HPDE6-E6E7 (cell line): ENCODE results near the gene CMTM2.
"Not testable (repeated sequence)": the region's sequence is repeated elsewhere in the genome, so short reads cannot be mapped to it uniquely, and the experiment has no call there.

Source experiments
- DNase-seq: peaks from one replicate; pipeline ENCODE4 v3.0.0; 2011; ENCODE audit warnings: missing footprints; ENCODE audit errors: extremely low spot score

CMTM2 gene

GRCh38 chr16:66552286-66553177 lies 26.7 kb upstream of the CMTM2 start, which contains the start of gene CKLF:
TSS of gene CKLF (plus strand) at chr16:66552576. CDS start at chr16:66552716, 140 bp downstream.
- DNase-seq: peak; percentile 99

DNA sequence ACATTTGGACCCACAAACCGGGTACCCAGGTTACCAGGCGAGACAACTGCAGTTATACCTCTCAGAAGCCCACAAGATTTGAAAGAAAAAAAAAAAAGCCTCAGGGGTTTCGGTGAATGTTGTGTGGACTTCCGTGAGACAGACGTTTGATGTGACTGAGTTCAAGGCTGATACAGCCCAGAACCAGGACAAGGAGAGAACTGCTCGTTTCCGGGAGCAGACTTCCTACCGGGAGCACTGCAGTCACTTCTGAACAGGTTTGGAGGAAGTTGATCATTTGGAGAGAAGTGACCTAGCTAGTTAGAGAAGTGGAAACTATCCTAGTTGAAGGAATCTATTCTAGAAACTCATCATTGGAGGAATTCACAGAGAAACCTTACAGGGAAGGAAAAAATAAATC lies 26.0 kb upstream of the CMTM2 start:
- no peak for DNase-seq

DNA sequence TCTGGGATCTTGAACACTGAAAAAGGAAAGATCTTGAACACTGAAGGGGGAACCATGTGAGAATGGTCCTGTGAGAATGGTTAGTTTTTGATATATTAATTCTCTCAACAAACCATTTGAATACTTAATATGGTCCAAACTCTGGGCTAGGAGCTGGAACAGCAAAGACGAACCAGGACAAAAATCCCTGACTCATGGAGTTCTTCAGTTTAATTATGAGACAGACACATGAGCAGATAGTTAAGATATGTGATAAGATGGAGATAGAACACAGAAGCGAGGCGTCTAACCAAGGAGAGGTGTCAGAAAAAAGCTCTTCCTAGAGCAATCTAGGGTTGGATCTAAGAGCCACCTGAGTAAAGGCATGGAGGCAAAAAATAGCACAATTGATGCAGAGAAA lies 25.2 kb upstream of the CMTM2 start:
- no peak for DNase-seq

DNA sequence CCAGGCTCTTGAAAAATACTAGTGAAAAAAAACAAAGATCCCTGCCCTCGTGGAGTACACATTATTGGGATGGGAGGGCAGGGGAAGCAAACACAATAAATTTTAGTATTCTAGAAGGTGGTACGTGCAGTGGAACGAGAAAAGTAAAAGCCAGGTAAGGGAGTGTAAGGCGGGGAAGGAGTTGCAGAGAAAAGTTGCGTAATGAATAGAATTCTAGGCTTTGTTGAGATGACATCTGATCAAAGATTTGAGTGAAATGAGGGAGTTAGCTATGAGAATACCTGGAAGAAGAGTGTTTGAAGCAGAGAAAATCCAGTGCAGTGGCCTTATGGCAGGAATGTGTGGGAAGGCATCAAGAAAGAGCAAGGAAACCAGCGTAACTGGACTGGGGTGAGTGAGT lies 24.8 kb upstream of the CMTM2 start:
- no peak for DNase-seq

- DNase-seq: no peak
Observed at GRCh38 chr16:66560107-66560506, 19.2 kb upstream of the CMTM2 start.

DNA sequence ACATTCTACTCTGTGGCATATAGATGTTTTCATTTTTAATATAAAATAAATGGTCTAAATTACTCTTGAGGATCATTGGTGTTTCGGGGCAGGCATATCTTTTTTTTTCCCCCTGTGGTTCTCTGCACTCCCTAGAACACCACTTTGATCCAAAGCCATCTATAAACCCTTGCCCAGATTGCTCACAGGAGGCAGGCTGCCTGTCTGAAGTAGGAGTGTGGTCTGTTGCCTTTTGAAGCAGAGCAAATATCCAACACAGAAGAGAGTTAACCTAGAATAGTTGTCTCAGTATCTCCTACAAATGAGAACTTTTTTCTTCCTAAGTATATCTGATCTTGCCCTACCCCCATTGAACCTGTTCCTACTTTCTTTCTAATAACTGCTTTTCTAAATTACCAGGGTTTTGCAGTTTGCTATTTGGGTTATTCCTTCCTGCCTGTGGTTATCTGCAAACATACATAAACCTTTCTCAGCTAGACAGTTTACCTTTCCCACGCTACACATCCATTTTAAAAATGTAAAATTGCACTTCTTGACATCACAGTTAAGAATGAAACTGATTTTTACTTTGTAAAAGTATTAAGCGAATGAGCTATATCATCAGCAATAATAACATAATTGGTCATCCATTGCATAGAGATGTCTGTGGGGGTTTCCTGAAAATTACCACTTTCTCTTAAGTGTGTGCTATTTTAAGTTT lies 17.7 kb upstream of the CMTM2 start:
- DNase-seq: no peak

DNA sequence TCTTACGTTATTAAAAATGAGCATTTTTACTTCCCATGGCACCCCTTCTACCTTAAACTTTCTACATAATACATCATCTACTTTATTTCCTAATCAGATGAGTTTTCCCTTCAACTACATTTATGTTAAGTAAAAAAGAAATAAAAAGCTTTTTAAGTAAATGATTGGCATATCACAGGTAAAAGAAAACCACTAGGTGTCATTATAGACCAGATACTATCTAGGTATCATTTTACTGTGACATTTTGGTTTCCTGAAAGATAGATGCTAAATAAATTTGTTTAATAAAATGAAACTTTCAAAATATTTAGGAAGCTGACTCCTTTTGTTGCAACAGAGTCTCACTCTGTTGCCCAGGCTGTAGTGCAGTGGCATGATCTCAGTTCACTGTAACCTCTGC lies 16.9 kb upstream of the CMTM2 start:
- DNase-seq: no peak

DNA sequence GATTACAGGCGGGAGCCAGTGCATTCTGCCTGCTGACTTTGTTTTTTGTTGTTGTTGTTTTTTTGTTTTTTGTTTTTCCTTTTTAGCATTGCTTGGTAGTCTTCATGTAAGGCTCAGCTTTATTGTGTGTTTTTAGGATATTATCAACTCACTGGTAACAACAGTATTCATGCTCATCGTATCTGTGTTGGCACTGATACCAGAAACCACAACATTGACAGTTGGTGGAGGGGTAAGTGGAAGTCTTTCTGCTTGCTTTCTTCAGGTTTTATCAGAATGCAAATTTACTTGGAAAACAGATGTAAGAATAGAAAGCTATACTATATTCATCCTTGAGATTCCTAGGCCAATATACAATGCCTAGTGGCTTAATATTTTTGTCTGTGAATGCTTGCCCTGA lies 16.3 kb upstream of the CMTM2 start:
- no peak for DNase-seq

- DNase-seq: no peak
Observed at GRCh38 chr16:66563574-66564334, 15.5 kb upstream of the CMTM2 start.

DNA sequence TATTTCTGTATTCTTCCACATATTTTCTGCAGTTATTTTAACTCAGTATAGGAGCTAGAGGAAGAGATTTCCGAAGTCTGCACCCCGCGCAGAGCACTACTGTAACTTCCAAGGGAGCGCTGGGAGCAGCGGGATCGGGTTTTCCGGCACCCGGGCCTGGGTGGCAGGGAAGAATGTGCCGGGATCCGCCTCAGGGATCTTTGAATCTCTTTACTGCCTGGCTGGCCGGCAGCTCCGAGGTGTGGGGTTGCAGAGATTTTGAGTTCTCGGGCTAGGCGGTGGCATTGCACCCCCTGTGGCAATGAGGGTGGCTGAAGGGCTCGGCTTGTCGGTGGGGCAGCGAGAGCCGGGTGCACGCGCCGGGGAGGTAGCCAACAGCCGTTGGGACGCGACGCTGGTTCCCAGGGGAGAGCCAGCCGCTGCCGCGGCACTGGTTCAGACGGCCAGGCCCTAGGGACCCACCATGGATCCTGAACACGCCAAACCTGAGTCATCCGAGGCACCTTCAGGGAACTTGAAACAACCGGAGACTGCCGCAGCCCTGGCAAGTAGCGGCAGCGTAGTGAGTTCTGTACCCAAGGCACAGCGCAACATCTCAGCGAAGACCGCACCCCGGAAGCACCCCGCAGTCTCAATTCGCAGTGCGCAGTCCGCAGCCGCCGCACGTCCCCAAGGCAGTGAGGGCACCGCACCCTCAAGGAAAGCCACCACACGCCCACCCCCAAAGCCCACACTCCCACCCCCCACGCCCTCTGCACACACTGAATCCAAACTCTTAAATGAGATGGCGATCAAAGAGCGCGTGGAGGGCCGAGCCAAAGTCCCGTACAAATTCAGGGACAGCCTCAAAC lies 13.0 kb upstream of the CMTM2 start, which contains the start of gene CMTM1:
TSS of gene CMTM1 (plus strand) at position 389 of the 851 bp plus-strand sequence. CDS start at position 464, 75 bp downstream.
- no peak for DNase-seq

DNA sequence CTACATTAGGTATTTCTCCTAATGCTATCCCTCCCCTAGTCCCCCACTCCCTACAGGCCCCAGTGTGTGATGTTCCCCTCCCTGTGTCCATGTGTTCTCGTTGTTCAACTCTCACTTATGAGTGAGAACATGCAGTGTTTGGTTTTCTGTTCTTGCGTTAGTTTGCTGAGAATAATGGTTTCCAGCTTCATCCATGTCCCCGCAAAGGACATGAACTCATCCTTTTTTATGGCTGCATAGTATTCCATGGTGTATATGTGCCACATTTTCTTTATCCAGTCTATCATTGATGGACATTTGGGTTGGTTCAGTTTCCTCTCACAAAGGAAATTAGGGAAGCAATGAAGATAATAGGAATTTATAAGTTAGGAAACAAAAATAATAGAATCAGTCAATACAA lies 12.0 kb upstream of the CMTM2 start:
- not testable (repeated sequence) for DNase-seq

DNA sequence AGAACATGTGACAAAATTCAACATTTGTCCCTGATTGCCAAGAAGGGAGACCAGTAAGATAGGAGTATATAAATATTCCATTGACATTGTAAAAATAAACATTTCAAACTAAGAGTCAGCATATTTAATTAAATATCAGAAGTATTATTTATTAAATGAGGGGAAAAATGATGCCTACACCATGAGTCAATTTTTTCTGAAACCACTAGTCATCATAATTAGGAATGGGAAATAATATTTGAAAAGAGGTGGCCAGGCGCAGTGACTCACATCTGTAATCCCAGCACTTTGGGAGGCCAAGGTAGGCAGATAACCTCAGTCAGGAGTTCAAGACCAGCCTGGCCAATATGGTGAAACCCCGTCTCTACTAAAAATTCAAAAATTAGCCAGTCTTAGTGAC lies 10.9 kb upstream of the CMTM2 start:
- no peak for DNase-seq

DNA sequence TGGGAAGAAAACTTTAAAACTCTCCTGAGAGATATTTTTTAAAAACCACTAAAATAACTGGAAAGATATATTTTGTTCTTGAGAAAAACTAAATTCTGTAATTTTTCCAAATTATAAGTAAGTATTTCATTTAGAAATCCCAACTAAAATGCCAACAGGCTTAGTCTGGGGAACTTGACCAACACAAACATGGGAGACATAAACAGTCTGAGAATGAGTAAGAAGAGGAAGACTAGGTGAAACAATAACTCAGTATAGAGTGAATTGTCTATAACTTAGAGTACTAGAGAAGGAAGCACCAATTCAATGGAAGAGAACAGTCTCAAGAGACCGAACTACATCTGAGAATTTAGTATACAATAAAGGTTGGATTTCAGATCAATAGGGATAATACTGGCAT lies 10.1 kb upstream of the CMTM2 start:
- no peak for DNase-seq

DNA sequence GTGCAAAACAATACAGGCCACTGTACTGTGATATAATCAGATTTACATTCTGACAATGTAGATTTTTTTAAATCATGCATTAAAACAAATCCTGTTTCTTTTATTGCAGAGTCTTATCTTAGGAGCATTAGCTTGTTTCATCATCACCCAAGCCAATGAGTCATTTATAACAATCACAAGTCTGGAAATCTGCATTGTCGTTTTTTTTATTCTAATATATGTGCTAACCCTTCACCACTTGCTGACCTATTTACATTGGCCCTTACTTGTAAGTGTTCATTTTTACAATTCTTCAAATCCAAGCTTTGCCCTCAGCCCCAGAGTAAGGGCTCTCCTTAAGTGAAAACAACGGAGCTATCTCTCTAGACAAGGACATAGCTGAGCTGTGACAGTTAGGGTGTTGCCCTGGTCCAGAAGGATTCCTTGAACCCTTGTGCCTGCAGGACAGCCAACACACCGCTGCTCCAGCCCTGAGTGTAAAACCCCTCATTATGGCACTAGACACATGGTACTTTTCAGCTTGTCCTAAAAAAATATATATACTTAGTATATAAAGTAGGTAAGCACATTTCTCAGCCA lies 9.3 kb upstream of the CMTM2 start:
- DNase-seq: peak; percentile 36

DNA sequence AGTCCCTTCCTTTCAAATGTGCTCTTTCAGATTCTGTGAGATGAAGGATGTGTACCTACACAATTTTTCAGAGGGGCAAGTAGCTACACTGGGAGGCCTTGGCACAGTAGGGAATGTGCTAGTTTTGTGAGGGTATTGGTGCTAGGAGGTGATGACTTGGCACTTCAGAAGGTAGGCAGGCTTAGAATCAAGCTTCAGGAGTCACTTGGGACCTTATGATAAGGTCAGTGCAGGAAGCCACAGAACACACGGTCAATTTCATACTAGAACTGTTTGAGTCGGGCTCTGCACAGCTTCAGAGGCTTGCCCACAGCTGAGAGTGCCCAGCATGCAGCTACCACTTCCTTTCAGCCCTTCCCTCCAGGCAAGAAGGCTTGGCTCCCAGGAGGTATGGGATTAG lies 6.9 kb upstream of the CMTM2 start:
- DNase-seq: no peak

- no peak for DNase-seq
Observed at GRCh38 chr16:66574081-66574480, 5.2 kb upstream of the CMTM2 start.

- DNase-seq: no peak
Observed at GRCh38 chr16:66574531-66574930, 4.7 kb upstream of the CMTM2 start.

DNA sequence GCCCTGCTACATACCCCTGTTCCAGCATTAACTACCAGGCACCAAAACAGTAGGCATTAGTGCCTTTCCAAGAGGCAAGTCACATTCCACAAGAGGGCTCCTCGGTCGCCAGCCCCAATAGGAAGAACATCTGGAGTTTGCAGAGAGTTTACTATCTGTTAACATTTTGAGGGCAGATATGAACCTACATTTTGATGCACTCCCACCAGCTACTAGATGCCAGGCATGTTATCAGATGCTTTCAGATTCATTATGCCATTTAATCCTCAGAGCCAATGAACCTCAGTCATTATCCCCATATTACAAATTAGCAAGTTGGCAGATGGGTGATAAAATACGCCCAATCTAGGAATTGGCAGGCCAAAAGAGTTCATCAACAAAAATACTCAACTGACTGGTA lies 4.2 kb upstream of the CMTM2 start:
- DNase-seq: no peak

- no peak for DNase-seq
Observed at GRCh38 chr16:66576296-66576695, 3.0 kb upstream of the CMTM2 start.

DNA sequence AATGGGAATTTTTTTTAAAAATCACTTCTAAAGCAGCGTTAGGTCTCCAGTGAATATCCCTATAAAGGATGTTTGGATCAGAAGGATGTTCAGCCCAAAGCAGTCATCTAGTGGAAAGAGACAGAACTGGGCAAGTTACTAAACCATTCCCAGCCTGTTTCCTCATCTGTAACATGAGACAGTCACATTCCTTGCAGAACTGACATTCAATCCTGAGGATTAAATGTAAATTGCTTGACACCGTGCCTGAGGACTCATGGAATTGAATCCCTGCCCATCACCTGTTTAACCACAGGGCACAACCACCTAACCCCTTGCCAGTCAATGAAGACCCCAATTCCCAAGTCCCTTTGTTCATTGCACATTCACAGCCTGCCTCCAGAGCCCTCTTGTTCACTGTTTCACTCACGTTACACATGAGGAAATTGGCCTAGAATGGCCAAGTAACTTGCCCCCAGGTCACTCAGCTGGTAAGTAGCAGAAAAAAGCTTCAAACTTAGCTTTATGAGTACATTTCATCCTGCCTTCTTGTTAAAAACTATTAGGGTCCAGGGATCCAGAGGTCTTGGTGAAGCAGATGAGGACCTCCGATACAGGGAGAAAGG lies 1.4 kb downstream of the CMTM2 start:
- peak; percentile 71 for DNase-seq
